ENCODE measurements around the gene TTC7B.

The TTC7B gene

DNA sequence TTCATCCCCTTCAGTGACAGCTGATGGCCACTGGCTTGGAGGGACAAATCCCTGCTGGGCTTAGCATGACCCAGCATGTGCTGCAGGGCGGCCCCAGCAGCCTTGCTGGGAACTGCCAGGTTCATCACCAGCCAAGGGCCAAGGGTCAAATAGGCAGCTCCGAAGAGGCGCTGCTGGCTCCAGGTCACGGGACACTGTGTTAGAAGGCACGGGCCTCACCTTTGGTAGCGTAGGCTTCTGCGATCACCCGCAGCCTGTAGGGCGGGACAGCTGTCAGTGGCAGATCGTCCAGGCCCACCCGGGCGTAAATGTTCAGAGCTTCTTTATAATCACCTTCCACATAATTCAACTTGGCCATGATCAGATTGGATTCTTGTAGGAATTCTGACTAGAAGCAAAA is 35.7 kb downstream of the TTC7B start:
- Histone ChIP-seq H3K36me3 (ENCODE audit: insufficient read depth, low read length) (no peaks in the 10 kb centered on the region), H3K9ac (ENCODE audit: low read depth, low read length) (no peak overlapping the region), H3K4me3 (ENCODE audit: low read depth in 1 of 2, low read length in 2 of 2) (no peak overlapping the region), H3K27me3 (ENCODE audit: insufficient read depth, low read length, poor library complexity) (no peaks in the 10 kb centered on the region), H4K20me1 (ENCODE audit: insufficient read depth, low read length) (no peaks in the 10 kb centered on the region), H3K9me3 (ENCODE audit: insufficient read depth, low read length, severe bottlenecking) (no peaks in the 10 kb centered on the region), H3K27ac (ENCODE audit: low read length) (no peak overlapping the region), H3K79me2 (ENCODE audit: insufficient read depth, low read length) (no peaks in the 10 kb centered on the region), H2AFZ (ENCODE audit: low read depth, low read length) (no peak overlapping the region), H3K4me2 (ENCODE audit: insufficient read depth, low read length) (no peak overlapping the region), H3K4me1 (ENCODE audit: insufficient read depth, low read length) (no peaks in the 10 kb centered on the region)
- ATAC-seq (ENCODE audit: insufficient read depth, low read depth) (no peak), DNase-seq (no peak)
- TF ChIP-seq CTCF (IDR thresholded peaks at IDR 0.05; ENCODE audit: borderline replicate concordance, extremely low read depth, low read length, poor library complexity, severe bottlenecking) = no peak
- no peak for TF ChIP-seq EZH2 (IDR thresholded peaks at IDR 0.05; ENCODE audit: borderline replicate concordance, low read depth, low read length, severe bottlenecking)

GRCh38 chr14:90778571-90779255 is 37.5 kb downstream of the TTC7B start:
- no peak overlapping the region for H3K4me2 ChIP-seq (ENCODE audit: insufficient read depth, low read length)
- no peak for TF ChIP-seq EZH2 (IDR thresholded peaks at IDR 0.05; ENCODE audit: borderline replicate concordance, low read depth, low read length, severe bottlenecking)
- no peak for TF ChIP-seq CTCF (IDR thresholded peaks at IDR 0.05; ENCODE audit: borderline replicate concordance, extremely low read depth, low read length, poor library complexity, severe bottlenecking)
- ATAC-seq (ENCODE audit: insufficient read depth, low read depth) (no peak), DNase-seq (no peak)
- H3K9me3 ChIP-seq (ENCODE audit: insufficient read depth, low read length, severe bottlenecking) = no peaks in the 10 kb centered on the region
- H4K20me1 ChIP-seq (ENCODE audit: insufficient read depth, low read length) = no peaks in the 10 kb centered on the region
- no peaks in the 10 kb centered on the region for H3K36me3 ChIP-seq (ENCODE audit: insufficient read depth, low read length)
- no peaks in the 10 kb centered on the region for H3K27me3 ChIP-seq (ENCODE audit: insufficient read depth, low read length, poor library complexity)
- no peak overlapping the region for H3K27ac ChIP-seq (ENCODE audit: low read length)
- H3K79me2 ChIP-seq (ENCODE audit: insufficient read depth, low read length) = no peaks in the 10 kb centered on the region
- H3K9ac ChIP-seq (ENCODE audit: low read depth, low read length) = no peak overlapping the region
- no peak overlapping the region for H2AFZ ChIP-seq (ENCODE audit: low read depth, low read length)
- no peaks in the 10 kb centered on the region for H3K4me1 ChIP-seq (ENCODE audit: insufficient read depth, low read length)
- no peak overlapping the region for H3K4me3 ChIP-seq (ENCODE audit: low read depth in 1 of 2, low read length in 2 of 2)

GRCh38 chr14:90777830-90778485 is 38.3 kb downstream of the TTC7B start:
- DNase-seq (no peak), ATAC-seq (ENCODE audit: insufficient read depth, low read depth) (no peak)
- no peak overlapping the region for H3K4me3 ChIP-seq (ENCODE audit: low read depth in 1 of 2, low read length in 2 of 2)
- no peaks in the 10 kb centered on the region for H3K9me3 ChIP-seq (ENCODE audit: insufficient read depth, low read length, severe bottlenecking)
- H3K27ac ChIP-seq (ENCODE audit: low read length) = no peak overlapping the region
- H4K20me1 ChIP-seq (ENCODE audit: insufficient read depth, low read length) = no peaks in the 10 kb centered on the region
- no peak overlapping the region for H2AFZ ChIP-seq (ENCODE audit: low read depth, low read length)
- H3K4me2 ChIP-seq (ENCODE audit: insufficient read depth, low read length) = no peak overlapping the region
- H3K36me3 ChIP-seq (ENCODE audit: insufficient read depth, low read length) = no peaks in the 10 kb centered on the region
- H3K27me3 ChIP-seq (ENCODE audit: insufficient read depth, low read length, poor library complexity) = no peaks in the 10 kb centered on the region
- TF ChIP-seq EZH2 (IDR thresholded peaks at IDR 0.05; ENCODE audit: borderline replicate concordance, low read depth, low read length, severe bottlenecking) = no peak
- no peak for TF ChIP-seq CTCF (IDR thresholded peaks at IDR 0.05; ENCODE audit: borderline replicate concordance, extremely low read depth, low read length, poor library complexity, severe bottlenecking)
- no peak overlapping the region for H3K9ac ChIP-seq (ENCODE audit: low read depth, low read length)
- no peaks in the 10 kb centered on the region for H3K79me2 ChIP-seq (ENCODE audit: insufficient read depth, low read length)
- no peaks in the 10 kb centered on the region for H3K4me1 ChIP-seq (ENCODE audit: insufficient read depth, low read length)
